ENCODE measurements around the gene CA9. TPM values are rescaled to one million over a fixed set of nuclear protein-coding genes. Genes with fewer than 3 reads are reported as not detected.
"Not testable (repeated sequence)": the region's sequence is repeated elsewhere in the genome, so short reads cannot be mapped to it uniquely, and the experiment has no call there.

Gene CA9
- total RNA-seq, 1 donor from 2014 or later = 0.09 TPM

GRCh38 chr9:35629597-35629996, 44.1 kb upstream of the CA9 start:
- TF ChIP-seq CTCF (IDR thresholded peaks at IDR 0.05) = no peak
- TF ChIP-seq EZH2 (IDR thresholded peaks at IDR 0.05) = no peak
- no peak for TF ChIP-seq EZH2phosphoT487 (IDR thresholded peaks at IDR 0.05)
- Mint-ChIP-seq H3K4me3 (no peak overlapping the region), H3K36me3 (no peaks in the 10 kb centered on the region), H3K9me3 (no peaks in the 10 kb centered on the region), H3K27me3 (ENCODE audit: insufficient read depth, low read depth) (no peaks in the 10 kb centered on the region), H3K27ac (no peak overlapping the region), H3K4me1 (no peaks in the 10 kb centered on the region)
- no peaks in the 10 kb centered on the region for H4K20me1 ChIP-seq (ENCODE audit: low read depth)
- H3F3A ChIP-seq (ENCODE audit: low read depth) = no peaks in the 10 kb centered on the region
- no peak overlapping the region for H3K27ac ChIP-seq
- no peaks in the 10 kb centered on the region for H3K27me3 ChIP-seq
- no peaks in the 10 kb centered on the region for H3K79me2 ChIP-seq (ENCODE audit: low read depth)
- no peak overlapping the region for H2AFZ ChIP-seq (replicated peaks)
- no peak overlapping the region for H3K4me3 ChIP-seq
- H3K9ac ChIP-seq = no peak overlapping the region
- no peak overlapping the region for H3K4me2 ChIP-seq
- no peaks in the 10 kb centered on the region for H3K9me3 ChIP-seq (ENCODE audit: low read depth)
- DNase-seq (ENCODE audit: low spot score) = no peak
- H3K36me3 ChIP-seq = no peaks in the 10 kb centered on the region
- no peaks in the 10 kb centered on the region for H3K4me1 ChIP-seq

GRCh38 chr9:35635730-35636129, 38.0 kb upstream of the CA9 start:
- Histone ChIP-seq H4K20me1 (ENCODE audit: low read depth) (no peaks in the 10 kb centered on the region), H3K9ac (no peak overlapping the region), H3K79me2 (ENCODE audit: low read depth) (no peaks in the 10 kb centered on the region), H3K27ac (no peak overlapping the region), H3K4me3 (no peak overlapping the region), H2AFZ (replicated peaks) (no peak overlapping the region), H3K27me3 (no peaks in the 10 kb centered on the region), H3F3A (ENCODE audit: low read depth) (no peaks in the 10 kb centered on the region), H3K36me3 (no peaks in the 10 kb centered on the region), H3K4me2 (no peak overlapping the region), H3K4me1 (no peaks in the 10 kb centered on the region), H3K9me3 (ENCODE audit: low read depth) (no peaks in the 10 kb centered on the region)
- no peaks in the 10 kb centered on the region for H3K4me1 Mint-ChIP-seq
- peaks cover 3% of the 10 kb centered on the region for H3K36me3 Mint-ChIP-seq
- H3K27me3 Mint-ChIP-seq (ENCODE audit: insufficient read depth, low read depth) = no peaks in the 10 kb centered on the region
- no peak overlapping the region for H3K4me3 Mint-ChIP-seq
- DNase-seq (ENCODE audit: low spot score) = no peak
- H3K27ac Mint-ChIP-seq = no peak overlapping the region
- peaks cover 3% of the 10 kb centered on the region for H3K9me3 Mint-ChIP-seq
- TF ChIP-seq EZH2phosphoT487 (IDR thresholded peaks at IDR 0.05) = no peak

- no peak for TF ChIP-seq EZH2 (IDR thresholded peaks at IDR 0.05)
- TF ChIP-seq CTCF (IDR thresholded peaks at IDR 0.05) = no peak
- Histone ChIP-seq H3K4me1 (no peaks in the 10 kb centered on the region), H3K27ac (no peak overlapping the region), H3K4me3 (no peak overlapping the region), H3K36me3 (no peaks in the 10 kb centered on the region), H3K9me3 (ENCODE audit: low read depth) (no peaks in the 10 kb centered on the region), H4K20me1 (ENCODE audit: low read depth) (no peaks in the 10 kb centered on the region), H3K4me2 (no peak overlapping the region), H3K79me2 (ENCODE audit: low read depth) (no peaks in the 10 kb centered on the region), H3F3A (ENCODE audit: low read depth) (no peaks in the 10 kb centered on the region), H2AFZ (replicated peaks) (no peak overlapping the region), H3K27me3 (no peaks in the 10 kb centered on the region), H3K9ac (no peak overlapping the region)
- DNase-seq (ENCODE audit: low spot score) = no peak
- Mint-ChIP-seq H3K4me3 (no peak overlapping the region), H3K36me3 (peaks cover 7% of the 10 kb centered on the region), H3K9me3 (peaks cover 6% of the 10 kb centered on the region), H3K27me3 (ENCODE audit: insufficient read depth, low read depth) (no peaks in the 10 kb centered on the region), H3K27ac (no peak overlapping the region), H3K4me1 (no peaks in the 10 kb centered on the region)
These were observed 37.4 kb upstream of the CA9 start for GRCh38 chr9:35636135-35636876.

GRCh38 chr9:35636877-35637246, 36.9 kb upstream of the CA9 start:
- not testable (repeated sequence) for H3K36me3 ChIP-seq; H3K79me2 ChIP-seq (ENCODE audit: low read depth); H3K27me3 ChIP-seq; H3K4me1 Mint-ChIP-seq; H3K4me3 ChIP-seq; H3K9me3 Mint-ChIP-seq; H3K9me3 ChIP-seq (ENCODE audit: low read depth); H2AFZ ChIP-seq (replicated peaks); H3K4me1 ChIP-seq; H3K4me2 ChIP-seq; H4K20me1 ChIP-seq (ENCODE audit: low read depth); H3K4me3 Mint-ChIP-seq; H3K9ac ChIP-seq; H3K27ac ChIP-seq; H3F3A ChIP-seq (ENCODE audit: low read depth); DNase-seq (ENCODE audit: low spot score); H3K27ac Mint-ChIP-seq; H3K27me3 Mint-ChIP-seq (ENCODE audit: insufficient read depth, low read depth)
- H3K36me3 Mint-ChIP-seq = peaks cover 11% of the 10 kb centered on the region

- not testable (repeated sequence) for H3K27me3 ChIP-seq; H3K4me1 Mint-ChIP-seq; H3K79me2 ChIP-seq (ENCODE audit: low read depth); H3K4me3 ChIP-seq; H3K27ac ChIP-seq; H3F3A ChIP-seq (ENCODE audit: low read depth); H2AFZ ChIP-seq (replicated peaks); H3K27ac Mint-ChIP-seq; H3K36me3 ChIP-seq; H3K9ac ChIP-seq; H3K4me3 Mint-ChIP-seq; H3K27me3 Mint-ChIP-seq (ENCODE audit: insufficient read depth, low read depth); H3K4me2 ChIP-seq; DNase-seq (ENCODE audit: low spot score); H3K9me3 Mint-ChIP-seq; H4K20me1 ChIP-seq (ENCODE audit: low read depth); H3K4me1 ChIP-seq; H3K9me3 ChIP-seq (ENCODE audit: low read depth)
- H3K36me3 Mint-ChIP-seq = peaks cover 11% of the 10 kb centered on the region
These were observed 36.2 kb upstream of the CA9 start for GRCh38 chr9:35637427-35637955.

- H3K4me3 Mint-ChIP-seq; H3K4me1 ChIP-seq; H3K4me1 Mint-ChIP-seq; H3K9ac ChIP-seq; H2AFZ ChIP-seq (replicated peaks); H3K36me3 ChIP-seq; H3K79me2 ChIP-seq (ENCODE audit: low read depth); H3K4me2 ChIP-seq; H3K9me3 Mint-ChIP-seq; H3K27me3 ChIP-seq; DNase-seq (ENCODE audit: low spot score); H3K9me3 ChIP-seq (ENCODE audit: low read depth); H3K27ac Mint-ChIP-seq; H3K27me3 Mint-ChIP-seq (ENCODE audit: insufficient read depth, low read depth); H3K4me3 ChIP-seq; H4K20me1 ChIP-seq (ENCODE audit: low read depth); H3F3A ChIP-seq (ENCODE audit: low read depth); H3K27ac ChIP-seq: not testable (repeated sequence)
- H3K36me3 Mint-ChIP-seq = peaks cover 11% of the 10 kb centered on the region
These were observed 35.0 kb upstream of the CA9 start for GRCh38 chr9:35638751-35639150.

Measured in neural progenitor cell (in vitro differentiated cells).